ENCODE data around the gene SPOP. TPM values are rescaled to one million over a fixed set of nuclear protein-coding genes. Genes with fewer than 3 reads are reported as not detected.
"Not testable (repeated sequence)": the region's sequence is repeated elsewhere in the genome, so short reads cannot be mapped to it uniquely, and the experiment has no call there.

SPOP gene
- 10 to 100 TPM; 66.9 to 70.3 TPM for total RNA-seq

GRCh38 chr17:49677933-49678847 lies at the start of gene SPOP:
TSS of gene SPOP (minus strand) at chr17:49678097. CDS start at chr17:49622810, 55,287 bp downstream.
- DNase-seq (ENCODE audit: low spot score in 2 of 2) (peak; percentile 98 to 99), ATAC-seq (peak; percentile 94 to 95)
- Mint-ChIP-seq H3K9me3 (peaks cover 4 to 6% of the 10 kb centered on the region in 2 donors), H3K27ac (peak within 1 kb of the TSS; percentile 95 to 98), H3K36me3 (peaks cover 15 to 20% of the 10 kb centered on the region in 2 donors)

GRCh38 chr17:49727380-49727779 lies 49.5 kb upstream of the SPOP start:
- DNase-seq (ENCODE audit: low spot score in 2 of 2) (no peak), ATAC-seq (no peak)
- Mint-ChIP-seq H3K36me3 (peaks cover 8 to 11% of the 10 kb centered on the region in 2 donors), H3K27ac (no peak overlapping the region), H3K9me3 (no peaks in the 10 kb centered on the region)

GRCh38 chr17:49725452-49726130 lies 47.7 kb upstream of the SPOP start:
- no peak for DNase-seq (ENCODE audit: low spot score in 2 of 2)
- Mint-ChIP-seq H3K9me3 (no peaks in the 10 kb centered on the region), H3K36me3 (peaks cover 8 to 11% of the 10 kb centered on the region in 2 donors), H3K27ac (peak overlapping the region in 1 of 2 donors; percentile 11)
- ATAC-seq: no peak

GRCh38 chr17:49724552-49724951 lies 46.7 kb upstream of the SPOP start:
- H3K27ac Mint-ChIP-seq: peak overlapping the region in 1 of 2 donors; percentile 30
- peaks cover 8 to 11% of the 10 kb centered on the region in 2 donors for H3K36me3 Mint-ChIP-seq
- not testable (repeated sequence) for DNase-seq (ENCODE audit: low spot score in 2 of 2); ATAC-seq; H3K9me3 Mint-ChIP-seq

- peaks cover 8 to 11% of the 10 kb centered on the region in 2 donors for H3K36me3 Mint-ChIP-seq
- DNase-seq (ENCODE audit: low spot score in 2 of 2): no peak
- ATAC-seq: no peak
- no peaks in the 10 kb centered on the region for H3K9me3 Mint-ChIP-seq
- H3K27ac Mint-ChIP-seq: peak overlapping the region; percentile 30 to 77
Observed at GRCh38 chr17:49723423-49723822, 45.5 kb upstream of the SPOP start.

GRCh38 chr17:49722066-49722465 lies 44.2 kb upstream of the SPOP start:
- ATAC-seq (no peak), DNase-seq (ENCODE audit: low spot score in 2 of 2) (no peak)
- Mint-ChIP-seq H3K27ac (peak overlapping the region in 1 of 2 donors; percentile 81), H3K36me3 (peaks cover 8 to 24% of the 10 kb centered on the region in 2 donors), H3K9me3 (no peaks in the 10 kb centered on the region)

- ATAC-seq (peak; percentile 63 to 80), DNase-seq (ENCODE audit: low spot score in 2 of 2) (peak in 1 of 2 donors; percentile 61)
- H3K36me3 Mint-ChIP-seq: peaks cover 0 to 45% of the 10 kb centered on the region in 2 donors
- H3K9me3 Mint-ChIP-seq: no peaks in the 10 kb centered on the region
- peak overlapping the region; percentile 93 to 97 for H3K27ac Mint-ChIP-seq
Observed at GRCh38 chr17:49717371-49717861, 39.5 kb upstream of the SPOP start.

- peak overlapping the region; percentile 93 to 97 for H3K27ac Mint-ChIP-seq
- no peak for DNase-seq (ENCODE audit: low spot score in 2 of 2)
- peak; percentile 31 to 45 for ATAC-seq
- peaks cover 0 to 45% of the 10 kb centered on the region in 2 donors for H3K36me3 Mint-ChIP-seq
- H3K9me3 Mint-ChIP-seq: no peaks in the 10 kb centered on the region
Observed at GRCh38 chr17:49716668-49717364, 38.9 kb upstream of the SPOP start.

- Mint-ChIP-seq H3K27ac (peak overlapping the region; percentile 84 to 93), H3K9me3 (no peaks in the 10 kb centered on the region), H3K36me3 (peaks cover 0 to 45% of the 10 kb centered on the region in 2 donors)
- DNase-seq (ENCODE audit: low spot score in 2 of 2) (no peak), ATAC-seq (peak; percentile 58 to 71)
Observed at GRCh38 chr17:49715717-49716279, 37.9 kb upstream of the SPOP start.

- H3K36me3 Mint-ChIP-seq: peaks cover 0 to 45% of the 10 kb centered on the region in 2 donors
- ATAC-seq: peak; percentile 59 to 69
- no peak for DNase-seq (ENCODE audit: low spot score in 2 of 2)
Observed at GRCh38 chr17:49715216-49715615, 37.3 kb upstream of the SPOP start.

GRCh38 chr17:49708515-49709183 lies 30.8 kb upstream of the SPOP start:
- no peak for DNase-seq (ENCODE audit: low spot score in 2 of 2)
- Mint-ChIP-seq H3K9me3 (no peaks in the 10 kb centered on the region), H3K36me3 (peaks cover 2 to 19% of the 10 kb centered on the region in 2 donors), H3K27ac (peak overlapping the region; percentile 94 to 97)
- peak; percentile 1 to 11 for ATAC-seq

More at GRCh38 chr17:49715216-49715615, 37.3 kb upstream of the SPOP start:
- no peaks in the 10 kb centered on the region for H3K9me3 Mint-ChIP-seq
- peak overlapping the region; percentile 84 to 93 for H3K27ac Mint-ChIP-seq

GRCh38 chr17:49707608-49708514 lies 30.0 kb upstream of the SPOP start, which contains the start of gene SLC35B1:
TSS of gene SLC35B1 (minus strand) at chr17:49707964. CDS start at chr17:49707833, 131 bp downstream.
- H3K36me3 Mint-ChIP-seq: peaks cover 0 to 19% of the 10 kb centered on the region in 2 donors
- ATAC-seq (peak; percentile 99), DNase-seq (ENCODE audit: low spot score in 2 of 2) (peak; percentile 94 to 96)
- H3K27ac Mint-ChIP-seq: peak within 1 kb of the TSS; percentile 94 to 97
- no peaks in the 10 kb centered on the region for H3K9me3 Mint-ChIP-seq

- peak overlapping the region; percentile 94 to 97 for H3K27ac Mint-ChIP-seq
- ATAC-seq: no peak
- H3K36me3 Mint-ChIP-seq: peaks cover 0 to 19% of the 10 kb centered on the region in 2 donors
- no peaks in the 10 kb centered on the region for H3K9me3 Mint-ChIP-seq
- DNase-seq (ENCODE audit: low spot score in 2 of 2): no peak
Observed at GRCh38 chr17:49707246-49707607, 29.3 kb upstream of the SPOP start.

GRCh38 chr17:49705254-49705653 lies 27.4 kb upstream of the SPOP start:
- Mint-ChIP-seq H3K36me3 (peaks cover 0 to 19% of the 10 kb centered on the region in 2 donors), H3K9me3 (no peaks in the 10 kb centered on the region), H3K27ac (peak overlapping the region; percentile 5 to 94)
- ATAC-seq (no peak), DNase-seq (ENCODE audit: low spot score in 2 of 2) (no peak)
